GM11168 (cell line): ENCODE data around the gene PNMA8A.
"Not testable (repeated sequence)": the region's sequence is repeated elsewhere in the genome, so short reads cannot be mapped to it uniquely, and the experiment has no call there.

Source experiments
- in situ Hi-C: fragments of 300-500 bp; cut with MboI; formaldehyde crosslinking; loops from one replicate; pipeline ENCODE4 v1.12.0; 2022; ENCODE audit warnings: low sequenced_read_pairs; ENCODE audit not compliant: unreplicated experiment

The PNMA8A gene, protein sequence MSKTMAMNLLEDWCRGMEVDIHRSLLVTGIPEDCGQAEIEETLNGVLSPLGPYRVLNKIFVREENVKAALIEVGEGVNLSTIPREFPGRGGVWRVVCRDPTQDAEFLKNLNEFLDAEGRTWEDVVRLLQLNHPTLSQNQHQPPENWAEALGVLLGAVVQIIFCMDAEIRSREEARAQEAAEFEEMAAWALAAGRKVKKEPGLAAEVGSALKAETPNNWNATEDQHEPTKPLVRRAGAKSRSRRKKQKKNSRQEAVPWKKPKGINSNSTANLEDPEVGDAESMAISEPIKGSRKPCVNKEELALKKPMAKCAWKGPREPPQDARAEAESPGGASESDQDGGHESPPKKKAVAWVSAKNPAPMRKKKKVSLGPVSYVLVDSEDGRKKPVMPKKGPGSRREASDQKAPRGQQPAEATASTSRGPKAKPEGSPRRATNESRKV

DNA sequence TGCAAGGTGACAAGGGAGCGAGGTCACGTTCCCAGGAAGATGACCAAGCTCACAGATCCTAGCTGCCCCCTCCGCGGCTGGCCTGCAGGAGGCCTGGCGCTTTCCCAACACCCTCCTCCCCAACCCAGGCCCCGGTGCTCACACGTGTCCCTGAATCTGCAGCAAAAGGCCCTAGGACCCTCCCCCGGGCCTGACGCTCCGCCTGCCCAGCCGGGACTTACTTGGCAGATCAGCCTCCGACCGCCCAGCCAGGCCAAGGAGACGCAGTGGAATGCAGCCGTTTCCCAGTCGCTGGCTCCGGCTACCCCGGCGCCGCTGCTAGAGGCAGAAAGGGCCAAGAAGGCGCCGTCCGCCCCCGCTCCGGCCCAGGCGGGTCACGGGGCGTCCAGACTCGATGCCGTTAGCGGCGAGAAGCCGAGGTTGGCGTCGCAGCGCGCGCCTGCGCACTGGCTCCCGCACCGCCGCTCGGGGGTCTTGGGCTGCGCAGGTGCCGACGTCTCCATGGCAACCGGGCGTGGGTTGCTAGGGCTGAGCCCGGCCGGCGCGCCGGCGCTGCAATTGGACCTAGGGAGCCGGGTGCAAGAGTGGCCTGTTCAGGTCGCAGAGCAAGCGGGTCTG lies at the start of gene PNMA8A:
Gene PNMA8A (minus strand): TSS at position 448 of the 618 bp plus-strand sequence. CDS start 528 bp downstream, outside the sequence.
- in situ Hi-C loops, result no loop called here

DNA sequence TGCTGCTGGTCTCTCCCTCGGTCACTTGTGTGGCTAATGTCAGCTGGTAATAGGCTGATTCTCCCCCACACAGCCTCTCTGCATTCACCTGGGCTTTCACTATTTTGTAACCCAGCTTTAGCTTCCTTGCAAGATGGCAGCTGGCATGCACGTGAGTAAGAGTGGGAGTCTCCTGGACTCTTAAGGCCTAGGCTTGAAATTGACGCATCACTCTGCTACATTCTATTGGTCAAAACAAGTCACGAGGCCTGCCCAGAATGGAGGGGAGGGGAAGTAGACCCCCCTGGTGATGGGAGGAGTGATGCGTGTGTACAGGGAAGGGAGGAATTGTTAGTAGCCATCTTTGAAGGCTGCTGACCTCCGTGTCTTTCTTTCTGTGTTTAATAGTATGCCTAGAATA lies 49.3 kb upstream of the PNMA8A start:
- in situ Hi-C loops, result loop anchor here (25.0 kb wide), 1 partner anchor 433 kb away; no protein-coding TSS in a partner anchor

DNA sequence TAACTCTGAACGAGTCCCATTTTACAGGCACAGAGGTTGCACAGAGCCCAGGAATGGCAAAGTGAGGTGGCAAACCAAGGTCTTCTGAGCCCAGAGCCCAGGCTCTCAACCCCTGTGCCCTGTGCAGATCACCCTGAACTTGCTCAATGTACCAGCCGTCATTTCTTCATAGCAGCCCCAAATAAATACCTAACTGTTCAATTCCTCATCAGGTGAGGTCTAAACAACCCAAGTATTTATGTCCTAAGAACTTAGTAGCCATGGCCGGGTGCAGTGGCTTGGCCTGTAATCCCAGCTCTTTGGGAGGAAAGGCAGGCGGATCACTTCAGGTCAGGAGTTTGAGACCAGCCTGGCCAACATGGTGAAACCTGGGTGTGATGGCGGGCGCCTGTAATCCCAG lies 46.1 kb upstream of the PNMA8A start:
- in situ Hi-C loops, result loop anchor here (25.0 kb wide), 1 partner anchor 430 kb away; no protein-coding TSS in a partner anchor

DNA sequence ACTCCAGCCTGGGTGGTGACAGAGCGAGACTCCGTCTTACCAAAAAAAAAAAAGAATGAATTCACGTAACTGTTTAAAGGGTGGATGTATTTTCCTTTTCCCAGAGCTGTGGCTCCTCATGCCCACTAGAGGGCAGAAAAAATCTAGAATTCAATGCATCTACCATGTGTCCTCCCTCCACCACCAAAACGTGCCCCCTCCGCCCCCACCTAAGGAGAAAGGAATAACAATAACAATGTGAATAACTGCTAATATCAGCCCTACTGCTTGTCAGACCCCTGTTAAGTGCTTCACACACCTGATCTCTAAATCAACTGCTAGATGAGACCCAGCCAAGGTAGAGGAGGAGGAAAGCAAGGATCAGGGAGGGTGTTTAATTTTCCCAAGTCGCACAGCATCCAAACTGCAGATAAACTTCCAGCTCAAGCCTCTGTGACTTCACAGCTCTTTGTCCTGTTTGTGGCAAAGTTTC lies 44.6 kb upstream of the PNMA8A start:
- in situ Hi-C loops, result loop anchor here (25.0 kb wide), 1 partner anchor 429 kb away; no protein-coding TSS in a partner anchor

DNA sequence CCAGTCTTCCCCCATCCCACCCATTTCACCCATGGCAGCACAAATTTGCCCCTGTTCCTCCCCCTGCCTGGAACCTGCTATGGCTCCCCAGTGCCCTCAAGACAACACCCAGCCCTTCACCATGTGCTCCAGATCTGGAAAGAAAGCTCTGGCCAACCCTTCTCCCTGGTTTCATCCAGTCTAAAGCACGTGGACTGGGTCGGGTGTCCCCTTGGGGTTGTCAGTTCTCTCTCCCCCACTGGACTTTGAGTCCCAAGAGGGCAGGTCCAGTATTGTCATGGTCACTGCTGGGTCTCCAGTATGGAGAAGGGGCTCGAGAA lies 43.9 kb upstream of the PNMA8A start:
- in situ Hi-C loops, result loop anchor here (25.0 kb wide), 1 partner anchor 428 kb away; no protein-coding TSS in a partner anchor

DNA sequence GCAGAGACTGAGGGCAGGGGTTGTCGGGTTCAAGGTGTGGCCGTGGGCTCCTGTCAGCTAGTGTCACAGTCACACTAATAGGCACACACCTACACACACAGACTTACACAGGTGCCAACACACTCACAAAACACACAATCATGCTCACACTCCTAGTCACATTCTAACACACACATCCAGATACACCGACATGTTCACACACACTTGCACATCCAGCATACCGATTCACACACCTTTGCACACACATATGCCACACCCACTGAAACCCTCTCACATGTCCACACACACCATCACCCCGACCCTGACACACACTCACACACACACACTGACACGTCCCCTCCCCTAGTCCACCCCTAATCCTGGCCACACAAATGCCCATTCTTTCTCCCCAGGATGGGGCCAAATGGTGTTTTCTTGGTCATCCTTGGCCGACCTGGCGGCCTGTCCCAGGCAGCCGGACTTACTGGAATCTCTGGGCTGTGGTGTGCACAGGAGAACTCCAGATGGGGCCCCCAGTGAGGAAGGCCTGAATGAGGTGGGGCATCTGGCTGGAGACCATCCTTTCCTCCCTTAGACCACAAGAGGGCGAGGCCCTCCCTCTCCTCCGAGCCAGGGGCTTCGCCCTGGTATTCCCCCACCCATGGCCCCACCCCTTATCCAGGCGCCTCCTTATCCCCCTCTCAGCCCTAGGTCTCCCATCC lies 43.4 kb upstream of the PNMA8A start:
- in situ Hi-C loops, result loop anchor here (25.0 kb wide), 1 partner anchor 427 kb away; no protein-coding TSS in a partner anchor

DNA sequence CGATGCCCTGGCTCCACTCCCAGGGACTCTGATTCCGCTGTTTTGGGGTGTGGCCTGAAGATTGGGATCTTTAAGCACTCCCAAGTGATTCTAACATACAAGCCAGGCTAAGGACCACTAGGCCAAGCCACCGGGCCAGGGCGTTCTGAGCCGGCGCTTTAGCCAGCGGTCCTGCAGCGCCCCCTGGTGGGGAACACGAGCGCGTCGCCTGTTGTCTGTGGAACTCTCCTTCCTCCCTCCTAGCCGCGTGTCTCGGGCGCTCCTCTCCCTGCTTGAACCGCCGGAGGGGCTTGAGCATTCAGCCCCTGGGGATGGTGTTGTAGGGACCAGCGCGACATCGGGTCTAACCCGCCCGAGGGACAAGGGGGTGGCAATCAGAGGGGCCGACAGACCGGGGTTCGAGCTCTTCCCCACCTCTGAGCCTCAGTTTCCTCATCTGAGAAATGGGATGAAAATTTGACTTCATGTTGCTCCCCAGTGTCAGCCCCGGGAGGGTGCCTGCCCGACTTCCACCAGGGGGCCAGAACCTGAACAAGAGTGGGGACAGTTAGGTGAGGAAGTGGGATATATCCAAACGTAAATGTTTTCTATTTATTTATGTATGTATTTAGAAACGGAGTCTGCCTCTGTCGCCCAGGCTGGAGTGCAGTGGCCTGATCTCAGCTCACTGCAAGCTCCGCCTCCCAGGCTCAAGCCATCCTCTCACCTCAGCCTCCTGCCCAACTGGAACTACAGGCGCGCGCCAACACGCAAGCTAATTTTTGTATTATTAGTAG lies 42.3 kb upstream of the PNMA8A start:
- in situ Hi-C loops, result loop anchor here (25.0 kb wide), 1 partner anchor 426 kb away; no protein-coding TSS in a partner anchor

DNA sequence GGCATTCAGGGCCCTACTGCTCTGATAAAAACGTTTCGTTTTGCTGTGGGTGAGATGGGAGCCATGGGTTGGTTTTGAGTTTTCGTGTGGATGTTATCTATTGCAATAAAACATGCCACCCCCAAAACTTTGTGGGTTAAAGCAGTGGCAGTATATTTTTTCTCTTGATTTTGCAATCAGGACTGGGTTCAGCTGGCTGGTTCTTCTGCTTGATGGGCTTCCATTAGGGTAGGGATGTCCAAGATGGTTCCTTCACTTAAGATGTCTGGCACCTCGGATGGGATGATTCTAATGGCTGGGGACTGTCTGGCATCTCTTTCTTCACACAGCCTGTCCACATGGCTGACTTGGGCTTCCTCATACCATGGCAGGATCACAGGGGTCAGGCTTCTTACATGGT lies 39.9 kb upstream of the PNMA8A start:
- in situ Hi-C loops, result loop anchor here (25.0 kb wide), 1 partner anchor 424 kb away; no protein-coding TSS in a partner anchor

DNA sequence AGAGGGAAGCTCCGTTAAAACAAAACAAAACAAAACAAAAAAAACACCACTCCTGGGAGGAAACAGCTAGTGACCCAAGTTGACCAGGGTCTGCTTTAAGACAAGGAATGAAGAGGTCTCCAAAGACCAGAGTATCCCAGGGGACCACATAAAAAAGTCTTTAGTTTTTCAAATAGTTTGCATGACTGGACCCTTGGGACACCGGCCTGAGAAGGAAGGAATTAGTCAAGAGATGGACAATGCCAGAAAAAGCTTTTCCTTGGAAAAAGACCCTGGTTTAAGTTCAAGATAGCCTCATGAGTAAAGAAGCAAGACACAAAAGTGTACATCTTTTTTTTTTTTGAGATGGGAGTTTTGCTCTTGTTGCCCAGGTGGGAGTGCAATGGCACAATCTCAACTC lies 36.8 kb upstream of the PNMA8A start:
- in situ Hi-C loops, result loop anchor here (25.0 kb wide), 1 partner anchor 421 kb away; no protein-coding TSS in a partner anchor

DNA sequence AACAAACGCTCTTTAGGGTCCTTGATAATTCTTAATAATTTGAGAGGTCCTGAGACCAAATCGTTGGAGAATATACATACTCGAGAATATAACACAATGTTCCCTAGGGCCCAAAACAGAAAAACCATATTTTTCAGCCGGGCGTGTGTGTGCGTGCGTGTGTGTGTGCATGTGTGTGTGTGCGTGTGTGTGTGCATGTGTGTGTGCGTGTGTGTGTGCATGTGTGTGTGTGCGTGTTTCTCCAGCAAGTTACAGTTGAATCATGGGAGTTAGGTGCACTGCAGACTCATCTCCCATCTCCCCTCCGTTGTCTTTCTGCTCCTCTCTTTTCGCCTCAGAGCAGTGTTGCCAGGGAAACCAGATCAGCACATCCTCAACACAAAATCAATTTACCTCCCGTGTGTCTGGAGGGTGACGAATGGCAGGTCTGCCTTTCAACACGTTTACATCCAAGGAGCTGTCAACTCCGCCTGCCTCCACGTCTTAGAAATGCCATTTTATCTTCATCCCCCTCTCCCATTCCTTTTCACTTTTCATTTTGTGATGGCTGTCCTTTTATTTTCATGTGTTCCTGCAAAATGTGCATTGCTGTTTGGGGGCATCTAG lies 32.6 kb upstream of the PNMA8A start:
- in situ Hi-C loops, result loop anchor here (25.0 kb wide), 1 partner anchor 417 kb away; no protein-coding TSS in a partner anchor

DNA sequence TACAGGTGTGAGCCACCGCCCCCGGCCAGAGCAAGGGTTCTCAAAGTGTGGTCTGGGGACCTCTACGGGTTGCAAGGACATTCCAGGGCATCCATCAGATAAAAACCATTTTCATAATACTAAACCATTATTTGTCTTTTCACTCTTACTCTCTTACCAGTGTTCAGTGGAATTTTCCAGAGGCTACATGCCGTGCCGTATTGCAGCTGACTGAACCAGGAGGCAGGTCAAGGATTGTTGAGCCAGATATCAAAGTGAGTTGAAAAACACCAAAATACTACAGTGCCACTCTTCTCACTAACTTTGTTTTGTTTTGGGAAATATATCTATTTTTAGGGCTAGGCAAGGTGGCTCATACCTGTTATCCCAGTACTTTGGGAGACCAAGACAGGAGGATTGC lies 31.5 kb upstream of the PNMA8A start:
- in situ Hi-C loops, result loop anchor here (25.0 kb wide), 1 partner anchor 416 kb away; no protein-coding TSS in a partner anchor

DNA sequence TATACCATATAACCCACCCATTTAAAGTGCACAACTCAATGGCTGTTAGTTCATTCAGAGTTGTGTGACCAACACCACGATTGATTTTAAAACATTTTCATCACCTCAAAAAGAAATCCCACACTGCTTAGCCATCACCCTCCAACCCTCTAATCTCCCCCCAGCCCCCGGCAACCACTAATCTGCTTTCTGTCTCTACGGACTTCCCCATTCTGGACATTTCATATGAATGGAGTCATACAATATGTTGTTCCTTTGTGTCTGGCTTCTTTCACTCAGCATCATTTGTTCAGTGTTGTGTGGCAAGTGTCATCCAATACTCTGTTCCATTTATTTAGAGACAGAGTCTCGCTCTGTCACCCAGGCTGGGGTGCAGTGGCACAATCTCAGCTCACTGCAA lies 28.3 kb upstream of the PNMA8A start:
- in situ Hi-C loops, result loop anchor here (25.0 kb wide), 1 partner anchor 412 kb away; no protein-coding TSS in a partner anchor

DNA sequence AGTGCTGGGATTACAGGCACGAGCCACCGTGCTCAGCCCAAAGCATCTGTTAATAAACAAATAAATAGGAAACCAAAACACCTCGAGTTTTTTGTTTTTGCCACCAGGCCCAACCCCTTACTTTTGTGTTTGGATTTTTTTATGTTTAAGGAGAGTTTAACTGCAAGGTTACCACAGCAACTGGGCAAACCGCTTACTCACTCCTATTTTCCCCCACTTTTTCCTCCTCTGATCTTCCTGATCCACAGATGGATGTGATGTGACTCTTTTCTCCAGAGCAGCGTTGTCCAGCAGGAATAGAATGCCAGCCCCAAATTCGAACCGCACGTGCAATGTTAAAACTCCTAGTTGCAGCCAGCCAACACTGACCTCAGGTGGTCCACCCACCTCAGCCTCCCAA lies 26.4 kb upstream of the PNMA8A start:
- in situ Hi-C loops, result no loop called here

DNA sequence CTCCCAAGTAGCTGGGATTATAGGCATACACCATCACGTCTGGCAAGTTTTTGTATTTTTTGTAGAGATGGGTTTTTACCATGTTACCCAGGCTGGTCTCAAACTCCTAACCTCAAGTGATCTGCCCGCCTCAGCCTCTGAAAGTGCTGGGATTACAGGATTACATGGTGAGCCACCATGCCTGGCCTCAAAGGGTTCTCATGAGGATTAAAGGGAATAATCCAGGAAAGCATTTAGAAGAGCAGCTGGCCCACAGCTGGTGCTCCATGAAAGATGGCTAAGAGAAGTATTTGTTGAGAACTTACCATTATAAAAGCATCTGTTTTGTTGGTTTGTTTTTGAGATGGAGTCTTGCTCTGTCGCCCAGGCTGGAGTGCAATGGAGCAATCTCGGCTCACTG lies 25.5 kb upstream of the PNMA8A start:
- in situ Hi-C loops, result not testable (repeated sequence)

DNA sequence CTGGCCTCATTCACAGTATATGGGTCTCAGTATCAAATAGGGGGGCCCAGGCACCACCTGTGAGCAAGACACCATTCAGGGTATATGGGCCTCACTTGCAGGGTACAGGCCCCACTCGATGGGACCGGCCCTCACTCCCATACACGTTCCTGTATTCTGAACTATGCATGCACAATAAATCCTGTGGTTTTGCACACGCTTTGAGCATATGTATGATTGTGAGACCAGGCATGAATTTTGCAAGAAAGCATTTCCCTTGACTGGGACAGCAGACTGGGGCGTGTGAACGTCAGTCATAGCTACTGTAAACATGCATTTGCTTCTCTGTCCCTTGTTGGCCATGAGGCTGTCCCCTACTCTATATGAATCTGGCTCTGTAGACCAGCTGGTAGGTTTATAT lies 24.9 kb upstream of the PNMA8A start:
- in situ Hi-C loops, result no loop called here

DNA sequence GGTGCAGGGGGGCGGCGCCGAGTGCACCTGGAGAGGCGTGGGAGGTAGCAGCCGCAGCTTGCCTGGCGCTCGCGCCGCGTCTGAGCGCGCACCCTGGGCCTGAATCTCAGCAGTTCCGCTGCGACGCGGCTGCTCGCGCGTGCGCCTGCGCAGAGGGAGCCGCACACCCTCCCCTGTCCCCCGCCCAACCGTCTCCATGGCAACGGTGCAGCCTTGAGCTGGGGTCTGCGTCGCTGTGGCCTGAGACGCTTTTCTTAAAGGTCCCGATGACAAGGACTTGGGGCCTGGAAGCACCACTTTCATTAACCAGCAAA lies 24.4 kb upstream of the PNMA8A start, which contains the start of gene PNMA8B:
Gene PNMA8B (minus strand): TSS at position 82 of the 314 bp plus-strand sequence. CDS start 402 bp downstream, outside the sequence.
- in situ Hi-C loops, result no loop called here

DNA sequence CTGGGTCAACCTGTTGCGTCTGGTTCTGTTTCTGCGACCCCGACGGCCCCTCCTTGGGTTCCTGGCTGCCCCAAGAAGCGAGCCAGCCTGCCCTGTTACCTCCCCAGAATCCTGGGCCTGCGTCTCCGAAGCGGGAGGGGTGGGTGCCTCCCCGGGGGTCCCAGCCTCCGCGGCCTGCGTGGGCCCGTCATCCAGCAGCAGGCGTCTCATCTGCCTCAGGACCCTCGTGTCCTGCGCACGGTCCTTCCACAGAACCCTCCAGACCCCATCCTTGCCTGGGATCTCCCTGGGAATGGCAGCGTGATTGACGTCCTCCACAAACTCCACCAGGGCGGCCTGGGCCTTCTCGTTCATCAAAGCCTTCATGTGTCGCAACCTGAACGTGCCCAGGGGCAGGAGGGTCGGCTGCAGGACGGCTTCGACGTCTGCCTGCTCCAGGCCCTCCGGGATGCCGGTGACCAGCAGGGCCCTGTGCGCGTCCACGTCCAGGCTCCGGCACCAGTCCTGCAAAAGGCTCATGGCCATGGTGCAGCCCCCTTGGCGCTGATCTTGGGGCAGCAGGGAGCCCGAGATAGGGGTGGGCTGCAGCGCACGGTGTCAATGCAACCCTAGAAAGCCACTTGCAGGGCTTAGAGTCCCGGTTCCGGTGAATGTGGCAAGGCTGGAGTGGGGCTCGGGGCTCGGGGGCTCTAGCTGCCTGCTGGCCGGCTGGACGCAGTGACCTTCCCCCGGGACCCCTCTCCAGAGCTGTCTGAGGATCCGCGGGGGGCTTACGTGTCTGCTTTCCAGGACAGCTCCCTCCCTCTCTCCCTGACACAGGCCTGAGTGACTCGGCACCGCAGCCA lies 23.8 kb upstream of the PNMA8A start:
- in situ Hi-C loops, result no loop called here
